ENCODE data around the gene CLSTN1.

- TF ChIP-seq EZH2 (IDR thresholded peaks at IDR 0.05; ENCODE audit: borderline replicate concordance, low read length) = no peak
- TF ChIP-seq CTCF (IDR thresholded peaks at IDR 0.05; ENCODE audit: low read length) = no peak
These were observed 100.5 kb downstream of the CLSTN1 start for GRCh38 chr1:9723068-9723805.

Measured in OCI-LY1 (cell line).